Mucosa of rectum (tissue), 2 donors: ENCODE results near the gene PDE5A.

ENCODE experiments used
- H3K27ac ChIP-seq, 2 donors: one replicate each; pipeline ENCODE4 v1.7.0; 2013; ENCODE audit warnings: inconsistent platforms in 2 of 2, low read depth in 2 of 2, low read length in 2 of 2
- H3K27me3 ChIP-seq, 2 donors: one replicate each; pipeline ENCODE4 v1.7.0; 2013; ENCODE audit warnings: low read length in 2 of 2; ENCODE audit not compliant: control insufficient read depth in 2 of 2, insufficient read depth in 2 of 2
- H3K36me3 ChIP-seq, 2 donors: one replicate each; pipeline ENCODE4 v1.7.0; 2013; ENCODE audit warnings: low read length in 2 of 2; ENCODE audit not compliant: control insufficient read depth in 2 of 2, insufficient read depth in 2 of 2
- H3K4me1 ChIP-seq, 2 donors: one replicate each; pipeline ENCODE4 v1.7.0; 2013; ENCODE audit warnings: low read length in 2 of 2, mild to moderate bottlenecking in 1 of 2; ENCODE audit not compliant: control insufficient read depth in 2 of 2, insufficient read depth in 2 of 2
- H3K4me3 ChIP-seq, 2 donors: one replicate each; pipeline ENCODE4 v1.7.0; 2013; ENCODE audit warnings: low read length in 2 of 2
- H3K9ac ChIP-seq, 2 donors: one replicate each; pipeline ENCODE4 v1.7.0; 2013; ENCODE audit warnings: low read length in 2 of 2, low read depth in 1 of 2, mild to moderate bottlenecking in 1 of 2
- H3K9me3 ChIP-seq, 2 donors: one replicate each; pipeline ENCODE4 v1.7.0; 2013; ENCODE audit warnings: low read length in 2 of 2; ENCODE audit not compliant: control insufficient read depth in 2 of 2
- donor health status: healthy.
- donor health status: Normal muscosa, but diverticular disease.

Gene PDE5A

DNA sequence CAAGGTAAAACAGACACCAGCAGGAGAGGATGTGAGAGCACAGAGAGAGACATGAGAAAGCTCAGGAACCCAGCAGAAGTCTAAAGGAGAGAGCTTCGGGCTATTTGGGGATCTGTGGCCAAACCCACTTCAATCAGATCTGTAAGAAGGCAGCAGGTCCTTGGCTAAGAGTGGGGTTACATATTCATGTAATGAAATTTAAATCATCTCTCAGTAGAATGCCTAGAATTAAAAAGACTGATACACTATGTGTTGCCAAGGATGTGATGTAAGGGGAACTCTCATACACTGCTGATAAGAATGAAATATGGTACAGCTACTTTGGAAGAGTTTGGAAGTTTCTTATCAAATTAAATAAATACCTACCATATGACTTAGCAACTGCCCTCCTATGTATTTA, 35.8 kb downstream of the PDE5A start:
- H3K27ac ChIP-seq = no peak overlapping the region
- no peak overlapping the region for H3K9ac ChIP-seq
- H3K36me3 ChIP-seq = peaks cover 6 to 8% of the 10 kb centered on the region in 2 donors
- H3K27me3 ChIP-seq = no peaks in the 10 kb centered on the region
- H3K4me1 ChIP-seq = no peaks in the 10 kb centered on the region
- H3K9me3 ChIP-seq = no peaks in the 10 kb centered on the region
- H3K4me3 ChIP-seq = no peak overlapping the region

DNA sequence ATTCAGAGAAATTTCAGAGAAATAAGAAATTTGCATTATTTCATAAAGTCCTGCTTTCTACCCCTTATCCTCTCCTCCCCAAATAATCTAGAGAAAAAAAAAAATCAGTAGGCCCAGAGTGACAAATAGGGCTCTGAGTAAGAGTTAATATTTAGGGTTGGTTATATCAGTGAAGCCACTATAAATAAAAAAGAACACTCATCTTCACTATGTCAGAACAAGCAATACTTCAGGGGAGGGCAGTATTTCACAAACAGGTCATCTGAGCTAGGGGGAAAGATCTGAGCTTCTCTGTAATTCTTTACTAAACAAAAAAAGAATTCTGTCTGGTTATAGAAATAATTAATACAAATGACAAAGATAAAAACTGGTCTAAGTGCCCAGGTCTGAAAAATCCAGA, 39.4 kb downstream of the PDE5A start:
- Histone ChIP-seq H3K4me1 (no peaks in the 10 kb centered on the region), H3K36me3 (peaks cover 0 to 3% of the 10 kb centered on the region in 2 donors), H3K27ac (no peak overlapping the region), H3K9ac (no peak overlapping the region), H3K27me3 (no peaks in the 10 kb centered on the region), H3K4me3 (no peak overlapping the region), H3K9me3 (no peaks in the 10 kb centered on the region)

DNA sequence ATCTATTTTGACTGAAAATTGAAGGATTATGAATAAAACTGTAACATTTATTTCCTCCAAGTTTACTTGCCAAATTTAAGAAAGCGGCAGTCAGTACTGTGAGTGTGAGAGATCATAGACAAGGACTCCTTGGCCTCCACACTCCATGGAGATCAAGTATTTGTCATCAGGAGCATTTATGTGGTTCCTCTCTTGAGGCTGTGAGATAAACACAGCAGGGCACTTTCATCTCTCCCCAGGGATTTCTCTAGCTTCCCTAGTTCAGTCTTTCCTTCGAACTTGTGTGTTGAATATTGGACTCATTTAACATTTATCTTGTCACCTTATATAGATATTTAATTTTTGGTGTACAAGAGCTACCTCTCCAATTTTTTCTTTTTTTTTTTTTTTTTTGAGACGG, 40.8 kb downstream of the PDE5A start:
- Histone ChIP-seq H3K27ac (no peak overlapping the region), H3K36me3 (peaks cover 0 to 3% of the 10 kb centered on the region in 2 donors), H3K4me1 (no peaks in the 10 kb centered on the region), H3K4me3 (no peak overlapping the region), H3K9me3 (no peaks in the 10 kb centered on the region), H3K27me3 (no peaks in the 10 kb centered on the region), H3K9ac (no peak overlapping the region)

DNA sequence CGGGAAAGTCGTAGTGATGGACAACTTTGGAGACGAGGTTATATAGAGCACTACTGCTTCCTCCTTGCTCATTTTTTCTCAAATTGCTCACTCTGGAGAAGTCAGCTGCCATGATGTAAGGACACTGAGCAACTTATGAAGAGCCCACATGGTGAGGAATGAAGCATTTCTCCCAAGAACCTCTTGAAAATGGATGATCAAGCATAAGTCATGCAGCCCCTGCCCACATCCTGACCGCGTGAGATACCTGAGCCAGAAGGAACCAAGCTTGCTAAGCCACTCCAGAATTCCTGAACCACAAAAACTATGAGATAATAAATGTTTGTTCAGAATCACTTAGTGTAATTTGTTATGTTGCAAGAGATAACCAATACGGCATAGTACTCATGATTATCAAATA, 42.8 kb downstream of the PDE5A start:
- H3K27me3 ChIP-seq = no peaks in the 10 kb centered on the region
- no peaks in the 10 kb centered on the region for H3K9me3 ChIP-seq
- no peak overlapping the region for H3K27ac ChIP-seq
- H3K9ac ChIP-seq = no peak overlapping the region
- H3K4me1 ChIP-seq = peaks cover 0 to 3% of the 10 kb centered on the region in 2 donors
- peaks cover 0 to 3% of the 10 kb centered on the region in 2 donors for H3K36me3 ChIP-seq
- H3K4me3 ChIP-seq = no peak overlapping the region

DNA sequence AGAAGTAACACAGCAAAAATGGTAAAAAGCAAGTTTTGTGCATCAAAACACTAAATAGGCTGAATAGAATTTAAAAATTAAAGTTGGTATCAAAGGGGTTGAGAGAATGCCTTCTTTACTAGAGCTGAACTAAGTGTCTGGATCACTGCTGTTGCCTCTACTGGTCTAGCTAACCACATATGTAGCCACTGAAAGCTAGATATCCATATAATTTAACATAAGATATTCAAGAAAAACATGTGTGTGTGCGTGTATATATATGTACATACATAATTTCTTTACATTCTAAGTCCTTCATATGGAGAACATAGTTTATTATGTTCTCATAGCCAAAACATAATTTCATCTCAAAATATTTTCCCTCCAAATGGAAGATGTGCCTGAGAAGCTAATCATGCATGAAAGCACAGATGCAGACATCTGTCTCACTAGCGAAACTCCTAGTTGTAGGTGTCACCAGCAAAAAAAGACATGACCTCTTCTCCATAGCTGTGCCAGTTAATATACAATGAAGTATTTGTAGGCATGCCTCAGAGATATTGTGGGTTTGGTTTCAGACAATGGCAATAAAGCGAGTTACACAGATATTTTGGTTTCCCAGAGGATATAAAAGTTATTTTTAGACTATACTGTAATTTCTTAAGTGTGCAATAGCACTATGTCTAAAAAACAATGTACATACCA, 47.3 kb downstream of the PDE5A start:
- no peaks in the 10 kb centered on the region for H3K27me3 ChIP-seq
- H3K9me3 ChIP-seq = no peaks in the 10 kb centered on the region
- no peak overlapping the region for H3K9ac ChIP-seq
- no peak overlapping the region for H3K4me3 ChIP-seq
- H3K36me3 ChIP-seq = peaks cover 0 to 3% of the 10 kb centered on the region in 2 donors
- H3K27ac ChIP-seq = no peak overlapping the region
- H3K4me1 ChIP-seq = peaks cover 0 to 3% of the 10 kb centered on the region in 2 donors

DNA sequence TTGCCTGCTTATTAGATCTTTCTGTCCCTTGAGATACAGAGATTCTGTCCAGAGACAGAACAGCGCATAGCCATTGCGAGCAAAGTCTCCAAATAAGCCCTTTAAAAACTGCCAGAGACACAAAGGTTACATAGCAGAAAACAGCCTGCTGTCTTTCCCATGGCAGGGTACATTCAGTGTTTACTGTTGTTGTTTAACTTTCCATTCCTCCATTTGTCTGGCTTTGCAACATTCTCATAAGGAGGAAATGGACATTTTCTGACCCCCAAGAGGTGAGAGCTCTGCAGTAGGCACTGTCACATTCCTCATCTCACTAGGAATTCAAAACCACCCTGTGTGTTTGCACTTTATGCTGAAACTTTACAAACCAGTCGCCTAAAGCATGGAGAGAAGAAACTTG, 48.3 kb downstream of the PDE5A start:
- H3K36me3 ChIP-seq = peaks cover 0 to 3% of the 10 kb centered on the region in 2 donors
- H3K9ac ChIP-seq = no peak overlapping the region
- H3K27me3 ChIP-seq = no peaks in the 10 kb centered on the region
- H3K9me3 ChIP-seq = no peaks in the 10 kb centered on the region
- no peak overlapping the region for H3K27ac ChIP-seq
- H3K4me1 ChIP-seq = peaks cover 0 to 3% of the 10 kb centered on the region in 2 donors
- no peak overlapping the region for H3K4me3 ChIP-seq

DNA sequence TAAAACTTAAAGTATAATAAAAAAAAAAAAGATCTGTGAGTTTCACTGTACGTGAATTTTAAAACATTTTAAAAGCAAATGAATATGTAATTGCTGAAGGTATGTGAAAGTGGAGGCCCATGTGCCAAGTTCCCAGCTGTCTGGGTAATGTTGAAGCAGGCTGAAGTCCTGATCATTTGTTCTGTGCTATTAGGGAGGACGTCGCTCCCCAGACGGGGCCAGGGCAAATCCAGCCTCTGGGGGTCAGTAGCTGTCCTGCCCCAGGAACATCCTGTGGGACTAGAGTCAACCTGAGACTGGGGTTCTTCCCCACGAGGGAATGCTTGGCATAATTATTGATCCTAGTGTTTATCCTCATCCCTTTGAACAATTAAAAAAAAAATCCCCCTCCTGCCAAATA, 48.8 kb downstream of the PDE5A start:
- peaks cover 0 to 3% of the 10 kb centered on the region in 2 donors for H3K4me1 ChIP-seq
- H3K4me3 ChIP-seq = no peak overlapping the region
- H3K36me3 ChIP-seq = peaks cover 0 to 3% of the 10 kb centered on the region in 2 donors
- H3K9ac ChIP-seq = no peak overlapping the region
- H3K27ac ChIP-seq = no peak overlapping the region
- H3K9me3 ChIP-seq = no peaks in the 10 kb centered on the region
- no peaks in the 10 kb centered on the region for H3K27me3 ChIP-seq

DNA sequence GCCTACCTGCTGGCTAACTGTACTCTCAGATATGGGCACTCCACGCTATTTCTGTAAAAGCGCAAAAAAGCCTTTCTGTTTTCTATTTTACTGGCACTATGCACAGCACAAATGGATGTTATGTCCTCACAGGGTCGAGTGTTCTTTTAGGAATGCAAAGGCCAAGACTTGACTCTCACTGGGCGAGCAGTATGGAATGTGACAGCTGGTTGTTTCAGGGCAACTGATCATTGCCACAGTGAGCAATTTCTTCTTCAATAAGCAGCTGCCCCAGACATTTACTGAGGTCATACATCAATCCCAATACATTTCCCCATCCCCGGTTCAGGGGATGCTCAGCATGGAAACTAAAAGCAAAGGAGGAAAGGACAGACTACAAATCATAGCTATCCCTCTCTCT, 58.2 kb downstream of the PDE5A start:
- Histone ChIP-seq H3K27ac (no peak overlapping the region), H3K4me1 (no peaks in the 10 kb centered on the region), H3K36me3 (peaks cover 1 to 2% of the 10 kb centered on the region in 2 donors), H3K4me3 (no peak overlapping the region), H3K9ac (no peak overlapping the region), H3K9me3 (no peaks in the 10 kb centered on the region), H3K27me3 (no peaks in the 10 kb centered on the region)

DNA sequence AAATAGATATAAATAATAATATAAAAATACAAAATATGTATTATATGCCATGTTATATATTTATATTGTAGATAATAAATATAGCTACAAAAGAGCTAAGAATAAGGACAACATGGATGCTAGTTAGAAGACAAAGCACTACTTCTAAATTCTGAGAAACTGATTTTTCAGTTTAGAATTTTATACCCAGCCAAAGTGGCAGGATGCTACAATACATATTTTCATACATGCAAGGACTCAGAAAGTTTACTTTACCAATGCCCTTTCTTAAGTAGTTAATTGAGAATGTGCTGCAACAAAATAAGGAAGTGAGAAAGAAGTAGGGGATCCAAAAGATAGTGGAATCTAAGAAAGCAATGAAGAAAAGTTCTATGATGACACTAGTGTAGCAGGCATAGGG, 64.5 kb downstream of the PDE5A start:
- peaks cover 8 to 19% of the 10 kb centered on the region in 2 donors for H3K36me3 ChIP-seq
- H3K27me3 ChIP-seq = no peaks in the 10 kb centered on the region
- H3K9me3 ChIP-seq = peaks cover 4 to 5% of the 10 kb centered on the region in 2 donors

DNA sequence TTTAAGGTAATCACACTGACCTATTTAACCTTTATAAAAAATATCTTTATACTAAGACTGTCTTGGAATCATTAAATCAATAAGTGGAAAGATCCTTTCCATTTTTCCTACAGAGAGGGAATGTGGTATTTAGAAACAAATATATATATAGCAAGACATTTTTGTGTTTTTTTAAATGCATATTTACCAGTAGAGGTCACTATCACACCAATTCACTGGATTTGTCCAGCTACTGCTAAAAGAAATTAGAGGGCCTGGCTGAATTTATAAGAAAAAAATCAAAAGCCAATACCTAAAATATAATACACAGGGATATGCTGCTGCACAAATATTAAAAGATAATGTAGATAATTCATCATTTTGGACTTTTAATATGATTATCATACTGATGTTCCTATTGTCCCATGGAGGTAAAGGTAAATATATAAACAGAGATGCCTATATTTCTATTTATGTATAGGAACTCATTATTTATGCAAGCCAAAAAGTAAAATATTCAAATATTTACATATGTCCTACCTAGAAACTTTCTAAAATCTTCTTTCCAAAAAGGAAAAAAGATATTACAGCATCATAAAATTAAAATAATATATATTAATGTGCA, 69.5 kb downstream of the PDE5A start:
- no peak overlapping the region for H3K9ac ChIP-seq
- no peak overlapping the region for H3K4me3 ChIP-seq
- H3K27ac ChIP-seq = no peak overlapping the region
- H3K9me3 ChIP-seq = peaks cover 1 to 3% of the 10 kb centered on the region in 2 donors
- no peaks in the 10 kb centered on the region for H3K27me3 ChIP-seq
- no peaks in the 10 kb centered on the region for H3K4me1 ChIP-seq
- peaks cover 12 to 14% of the 10 kb centered on the region in 2 donors for H3K36me3 ChIP-seq

More for the DNA sequence above, 64.5 kb downstream of the PDE5A start:
- H3K27ac ChIP-seq = no peak overlapping the region
- no peak overlapping the region for H3K4me3 ChIP-seq
- no peaks in the 10 kb centered on the region for H3K4me1 ChIP-seq
- H3K9ac ChIP-seq = no peak overlapping the region
